ENCODE data around the gene MAEL. TPM values are rescaled to one million over a fixed set of nuclear protein-coding genes. Genes with fewer than 3 reads are reported as not detected.

Gene MAEL
- total RNA-seq, 2 donors from 2014 or later: 0.32 to 32.7 TPM

DNA sequence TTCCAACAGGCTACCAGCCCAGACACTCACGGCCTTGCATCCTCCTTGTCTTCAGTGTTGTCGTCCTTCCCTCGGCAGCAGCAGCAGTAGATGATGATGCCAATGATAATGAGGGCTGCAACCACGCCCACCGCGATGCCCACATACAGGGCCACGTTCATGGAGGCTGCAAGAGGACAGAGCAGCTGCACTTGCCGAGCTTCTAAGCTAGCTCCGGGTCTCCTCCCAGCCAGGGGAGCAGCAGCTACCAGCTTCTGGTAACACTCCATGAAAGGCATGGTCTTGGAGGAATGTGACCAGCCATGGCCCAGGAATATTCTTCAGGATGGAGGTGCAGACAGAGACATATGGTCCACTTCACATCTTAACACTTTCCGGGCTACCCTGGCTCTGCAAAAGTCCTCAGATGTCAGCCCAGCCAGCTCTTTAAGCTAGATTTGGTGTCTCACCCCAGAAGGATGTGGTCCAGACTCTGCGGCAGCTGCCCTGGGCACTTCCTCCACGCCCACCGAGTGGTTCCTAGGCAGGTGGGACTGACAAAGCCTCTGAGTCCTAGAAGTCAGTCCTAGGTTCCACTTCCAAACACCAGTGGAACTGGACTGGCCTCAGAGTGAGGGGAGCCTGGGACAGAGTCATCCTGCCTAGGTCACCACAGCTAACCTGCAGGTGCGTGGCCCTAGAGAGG is 66.0 kb downstream of the MAEL start:
- no peak for DNase-seq (ENCODE audit: low spot score)
- TF ChIP-seq POLR2AphosphoS5 (IDR thresholded peaks at IDR 0.05): no peak
- no peak for TF ChIP-seq POLR2A (IDR thresholded peaks at IDR 0.05)
- TF ChIP-seq, protein P1, sequence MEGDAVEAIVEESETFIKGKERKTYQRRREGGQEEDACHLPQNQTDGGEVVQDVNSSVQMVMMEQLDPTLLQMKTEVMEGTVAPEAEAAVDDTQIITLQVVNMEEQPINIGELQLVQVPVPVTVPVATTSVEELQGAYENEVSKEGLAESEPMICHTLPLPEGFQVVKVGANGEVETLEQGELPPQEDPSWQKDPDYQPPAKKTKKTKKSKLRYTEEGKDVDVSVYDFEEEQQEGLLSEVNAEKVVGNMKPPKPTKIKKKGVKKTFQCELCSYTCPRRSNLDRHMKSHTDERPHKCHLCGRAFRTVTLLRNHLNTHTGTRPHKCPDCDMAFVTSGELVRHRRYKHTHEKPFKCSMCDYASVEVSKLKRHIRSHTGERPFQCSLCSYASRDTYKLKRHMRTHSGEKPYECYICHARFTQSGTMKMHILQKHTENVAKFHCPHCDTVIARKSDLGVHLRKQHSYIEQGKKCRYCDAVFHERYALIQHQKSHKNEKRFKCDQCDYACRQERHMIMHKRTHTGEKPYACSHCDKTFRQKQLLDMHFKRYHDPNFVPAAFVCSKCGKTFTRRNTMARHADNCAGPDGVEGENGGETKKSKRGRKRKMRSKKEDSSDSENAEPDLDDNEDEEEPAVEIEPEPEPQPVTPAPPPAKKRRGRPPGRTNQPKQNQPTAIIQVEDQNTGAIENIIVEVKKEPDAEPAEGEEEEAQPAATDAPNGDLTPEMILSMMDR (IDR thresholded peaks at IDR 0.05): no peak
- Histone ChIP-seq H3K4me1 (replicated peaks) (no peaks in the 10 kb centered on the region), H3K9me3 (no peaks in the 10 kb centered on the region), H3K4me3 (no peak overlapping the region), H3K36me3 (no peaks in the 10 kb centered on the region), H3K27ac (no peak overlapping the region), H3K27me3 (replicated peaks; ENCODE audit: insufficient read depth) (no peaks in the 10 kb centered on the region)
- WGBS: 89% methylated on average over 14 of the region's 14 CpGs
- intact Hi-C loops (cut with DNase I): no loop called here

DNA sequence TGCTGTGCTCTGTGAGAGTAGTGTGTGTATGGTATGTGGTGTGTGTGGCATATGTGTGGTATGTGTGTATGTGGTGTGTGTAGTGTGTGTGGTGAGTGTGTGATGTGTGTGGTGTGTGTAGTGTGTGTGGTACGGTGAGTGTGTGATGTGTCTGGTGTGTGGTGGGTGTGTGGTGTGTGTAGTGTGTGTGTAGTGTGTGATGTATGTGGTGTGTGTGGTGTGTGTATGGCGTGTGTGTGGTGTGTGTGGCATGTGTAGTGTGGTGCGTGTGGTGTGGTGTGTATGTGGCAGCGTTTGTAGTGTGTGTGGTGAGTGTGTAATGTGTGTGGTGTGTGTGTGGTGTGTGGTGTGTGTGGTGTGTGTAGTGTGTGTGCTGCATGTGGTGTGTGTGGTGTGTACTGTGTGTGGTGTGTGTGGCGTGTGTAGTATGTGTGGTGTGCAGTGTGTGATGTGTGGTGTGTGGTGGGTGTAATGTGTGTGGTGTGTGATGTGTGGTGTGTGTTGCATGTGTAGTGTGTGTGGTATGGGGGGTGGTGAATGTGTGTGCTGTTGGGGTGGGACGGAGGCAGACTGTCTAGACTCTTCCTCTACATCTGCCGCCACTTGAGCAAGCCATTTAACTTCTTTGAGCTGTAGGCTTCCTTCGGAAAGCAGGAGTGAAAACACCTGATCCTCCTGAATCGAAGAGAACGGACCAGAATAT is 67.6 kb downstream of the MAEL start:
- DNase-seq (ENCODE audit: low spot score): no peak
- intact Hi-C loops (cut with DNase I): loop anchor here (2.0 kb wide), 1 partner anchor 148 kb away; no protein-coding TSS in a partner anchor
- H3K36me3 ChIP-seq: no peaks in the 10 kb centered on the region
- no peaks in the 10 kb centered on the region for H3K4me1 ChIP-seq (replicated peaks)
- TF ChIP-seq POLR2A (IDR thresholded peaks at IDR 0.05) (no peak), POLR2AphosphoS5 (IDR thresholded peaks at IDR 0.05) (no peak)
- TF ChIP-seq, protein P1 (IDR thresholded peaks at IDR 0.05): no peak
- H3K27me3 ChIP-seq (replicated peaks; ENCODE audit: insufficient read depth): no peaks in the 10 kb centered on the region
- H3K27ac ChIP-seq: no peak overlapping the region
- H3K9me3 ChIP-seq: no peaks in the 10 kb centered on the region
- WGBS: 51% methylated on average over 10 of the region's 10 CpGs
- H3K4me3 ChIP-seq: no peak overlapping the region

GRCh38 chr1:167057241-167057688 is 68.2 kb downstream of the MAEL start:
- WGBS: 29% methylated on average over 6 of the region's 6 CpGs
- Histone ChIP-seq H3K4me1 (replicated peaks) (no peaks in the 10 kb centered on the region), H3K27me3 (replicated peaks; ENCODE audit: insufficient read depth) (no peaks in the 10 kb centered on the region), H3K36me3 (no peaks in the 10 kb centered on the region), H3K9me3 (no peaks in the 10 kb centered on the region), H3K4me3 (no peak overlapping the region), H3K27ac (no peak overlapping the region)
- TF ChIP-seq, protein P1 (IDR thresholded peaks at IDR 0.05): peak in 3 of 4 experiments; percentile 28 to 57 (median 54)
- no peak for TF ChIP-seq POLR2A (IDR thresholded peaks at IDR 0.05)
- DNase-seq (ENCODE audit: low spot score): peak; percentile 20
- intact Hi-C loops (cut with DNase I): loop anchor here (2.0 kb wide), 1 partner anchor 148 kb away; no protein-coding TSS in a partner anchor

- 15% methylated on average over 17 of the region's 17 CpGs for WGBS
- TF ChIP-seq POLR2AphosphoS5 (IDR thresholded peaks at IDR 0.05): no peak
- TF ChIP-seq, protein P1 (IDR thresholded peaks at IDR 0.05): peak; percentile 87 to 98 (median 88)
- no peaks in the 10 kb centered on the region for H3K36me3 ChIP-seq
- no peak overlapping the region for H3K27ac ChIP-seq
- H3K4me3 ChIP-seq: no peak overlapping the region
- DNase-seq (ENCODE audit: low spot score): peak; percentile 55
- intact Hi-C loops (cut with DNase I): loop anchor here (1.0 kb wide), 1 partner anchor 175 kb away; no protein-coding TSS in a partner anchor
- H3K4me1 ChIP-seq (replicated peaks): no peaks in the 10 kb centered on the region
- H3K27me3 ChIP-seq (replicated peaks; ENCODE audit: insufficient read depth): no peaks in the 10 kb centered on the region
- H3K9me3 ChIP-seq: no peaks in the 10 kb centered on the region
These were observed 70.1 kb downstream of the MAEL start for GRCh38 chr1:167059045-167059808.

All from prostate gland (tissue), 2 donors.